ENCODE results near the gene STK11IP.

- TF ChIP-seq, protein P1, sequence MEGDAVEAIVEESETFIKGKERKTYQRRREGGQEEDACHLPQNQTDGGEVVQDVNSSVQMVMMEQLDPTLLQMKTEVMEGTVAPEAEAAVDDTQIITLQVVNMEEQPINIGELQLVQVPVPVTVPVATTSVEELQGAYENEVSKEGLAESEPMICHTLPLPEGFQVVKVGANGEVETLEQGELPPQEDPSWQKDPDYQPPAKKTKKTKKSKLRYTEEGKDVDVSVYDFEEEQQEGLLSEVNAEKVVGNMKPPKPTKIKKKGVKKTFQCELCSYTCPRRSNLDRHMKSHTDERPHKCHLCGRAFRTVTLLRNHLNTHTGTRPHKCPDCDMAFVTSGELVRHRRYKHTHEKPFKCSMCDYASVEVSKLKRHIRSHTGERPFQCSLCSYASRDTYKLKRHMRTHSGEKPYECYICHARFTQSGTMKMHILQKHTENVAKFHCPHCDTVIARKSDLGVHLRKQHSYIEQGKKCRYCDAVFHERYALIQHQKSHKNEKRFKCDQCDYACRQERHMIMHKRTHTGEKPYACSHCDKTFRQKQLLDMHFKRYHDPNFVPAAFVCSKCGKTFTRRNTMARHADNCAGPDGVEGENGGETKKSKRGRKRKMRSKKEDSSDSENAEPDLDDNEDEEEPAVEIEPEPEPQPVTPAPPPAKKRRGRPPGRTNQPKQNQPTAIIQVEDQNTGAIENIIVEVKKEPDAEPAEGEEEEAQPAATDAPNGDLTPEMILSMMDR (IDR thresholded peaks at IDR 0.05): no peak
- TF ChIP-seq POLR2A (IDR thresholded peaks at IDR 0.05): no peak
- TF ChIP-seq EP300 (IDR thresholded peaks at IDR 0.05): no peak
- no peak for TF ChIP-seq POLR2AphosphoS5 (IDR thresholded peaks at IDR 0.05)
Observed at GRCh38 chr2:219581346-219581745, 16.3 kb upstream of the STK11IP start.

Data from suprapubic skin (tissue), 4 donors.